ENCODE measurements around the gene VIPR2. TPM values are rescaled to one million over a fixed set of nuclear protein-coding genes. Genes with fewer than 3 reads are reported as not detected.
"Not testable (repeated sequence)": the region's sequence is repeated elsewhere in the genome, so short reads cannot be mapped to it uniquely, and the experiment has no call there.

VIPR2 gene
- polyA plus RNA-seq, 3 donors, result 2.5 to 2.6 (median 2.5) TPM

GRCh38 chr7:159105832-159106811 is 38.5 kb downstream of the VIPR2 start:
- DNase-seq (ENCODE audit: low read depth in 3 of 3, low spot score in 2 of 3), result no peak

GRCh38 chr7:159105066-159105780 is 39.4 kb downstream of the VIPR2 start:
- no peak for DNase-seq (ENCODE audit: low read depth in 3 of 3, low spot score in 2 of 3)

GRCh38 chr7:159104188-159104920 is 40.3 kb downstream of the VIPR2 start:
- no peak for DNase-seq (ENCODE audit: low read depth in 3 of 3, low spot score in 2 of 3)

DNA sequence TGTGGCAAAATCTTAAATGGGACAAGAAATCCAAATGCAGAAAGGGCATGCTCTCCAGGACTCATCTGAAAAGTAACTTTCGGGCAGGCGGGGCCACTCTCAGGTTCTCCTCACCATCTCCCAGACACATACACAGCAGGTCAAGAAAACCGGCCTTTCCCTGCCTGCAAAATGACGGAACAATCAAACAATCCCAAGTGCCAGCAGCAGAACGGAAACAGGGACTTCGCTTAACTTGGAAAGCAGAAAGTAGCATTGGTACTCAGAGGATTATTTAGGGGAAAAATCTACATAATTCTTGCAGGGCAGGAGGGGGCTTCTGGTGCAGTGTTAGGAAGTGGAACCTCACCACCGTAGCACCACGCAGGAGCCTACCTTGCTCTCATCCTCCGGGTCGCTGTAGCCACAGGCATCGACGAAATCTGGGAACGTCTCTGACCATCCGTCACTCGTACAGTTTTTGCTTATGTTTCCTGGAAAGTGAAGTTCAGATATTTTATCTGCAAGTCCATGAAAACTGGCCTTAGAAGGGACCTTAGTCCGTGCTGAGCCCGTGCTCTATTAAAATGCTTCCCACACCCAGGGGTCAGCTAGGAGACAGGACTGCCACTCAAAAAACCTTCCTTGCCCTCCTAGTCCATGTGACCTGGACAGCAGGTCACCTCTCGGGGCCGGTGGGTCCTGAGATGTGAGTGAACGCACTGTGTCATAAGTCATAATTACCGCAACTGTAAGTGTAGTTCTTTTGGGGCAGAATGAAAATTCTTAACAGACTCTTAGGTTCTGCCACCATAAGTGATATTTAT is 41.1 kb downstream of the VIPR2 start:
- no peak for DNase-seq (ENCODE audit: low read depth in 3 of 3, low spot score in 2 of 3)

DNA sequence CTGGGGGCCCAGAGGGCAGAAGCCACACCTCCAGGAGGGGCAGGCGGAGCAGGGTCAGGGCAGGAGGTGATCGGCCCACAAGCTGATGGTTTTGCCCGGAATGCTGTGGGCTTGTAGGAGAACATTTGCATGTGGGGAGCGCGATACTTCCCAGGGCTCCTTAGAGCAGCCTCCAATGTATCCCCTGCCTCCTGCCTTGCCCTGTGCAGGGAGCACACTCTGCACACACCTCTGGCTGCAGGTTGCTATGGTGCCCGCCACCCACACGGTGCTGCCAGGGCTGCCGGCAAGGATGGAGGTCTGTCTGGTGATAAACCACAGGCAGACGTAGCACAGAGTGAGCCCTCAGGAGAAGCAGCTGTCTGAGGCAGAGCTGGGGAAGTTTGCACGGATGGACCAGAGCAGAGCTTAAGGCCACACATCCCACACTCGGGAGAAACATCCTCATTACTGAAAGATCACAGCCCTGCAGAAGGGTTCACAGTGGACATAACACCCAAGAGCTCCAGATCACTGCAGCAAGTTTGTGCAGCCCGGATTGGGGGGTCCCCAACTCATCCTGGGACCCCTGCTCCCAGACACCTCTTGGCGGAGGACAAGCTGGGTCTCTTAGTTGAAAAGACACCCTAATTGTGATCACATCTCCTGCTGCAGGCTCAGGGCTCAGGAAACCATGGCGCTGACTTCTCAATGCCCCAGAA is 41.8 kb downstream of the VIPR2 start:
- no peak for DNase-seq (ENCODE audit: low read depth in 3 of 3, low spot score in 2 of 3)

GRCh38 chr7:159101661-159102091 is 43.0 kb downstream of the VIPR2 start:
- not testable (repeated sequence) for DNase-seq (ENCODE audit: low read depth in 3 of 3, low spot score in 2 of 3)

- DNase-seq (ENCODE audit: low read depth in 3 of 3, low spot score in 2 of 3), result not testable (repeated sequence)
Observed at GRCh38 chr7:159101083-159101395, 43.6 kb downstream of the VIPR2 start.

DNA sequence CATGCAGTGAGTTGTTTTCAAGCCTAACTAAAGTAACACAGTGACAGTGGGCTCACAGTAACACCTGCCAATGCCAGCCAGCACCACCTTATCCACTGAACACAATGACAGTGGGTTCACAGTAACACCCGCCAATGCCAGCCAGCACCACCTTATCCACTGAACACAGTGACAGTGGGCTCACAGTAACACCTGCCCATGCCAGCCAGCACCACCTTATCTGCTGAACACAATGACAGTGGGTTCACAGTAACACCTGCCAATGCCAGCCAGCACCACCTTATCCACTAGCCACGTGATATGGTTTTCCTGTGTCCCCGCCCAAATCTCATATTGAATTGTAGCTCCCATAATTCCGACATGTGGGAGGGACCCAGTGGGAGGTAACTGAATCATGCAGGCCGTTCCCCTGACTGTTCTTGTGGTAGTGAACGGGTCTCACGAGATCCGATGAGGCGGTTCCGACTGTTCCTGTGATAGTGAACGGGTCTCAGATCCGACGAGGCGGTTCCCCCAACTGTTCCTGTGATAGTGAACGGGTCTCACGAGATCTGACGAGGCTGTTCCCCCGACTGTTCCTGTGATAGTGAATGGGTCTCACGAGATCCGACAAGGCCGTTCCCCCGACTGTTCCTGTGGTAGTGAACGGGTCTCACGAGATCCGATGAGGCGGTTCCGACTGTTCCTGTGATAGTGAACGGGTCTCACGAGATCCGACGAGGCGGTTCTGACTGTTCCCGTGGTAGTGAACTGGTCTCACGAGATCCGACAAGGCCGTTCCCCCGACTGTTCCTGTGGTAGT is 44.2 kb downstream of the VIPR2 start:
- DNase-seq (ENCODE audit: low read depth in 3 of 3, low spot score in 2 of 3), result not testable (repeated sequence)

DNA sequence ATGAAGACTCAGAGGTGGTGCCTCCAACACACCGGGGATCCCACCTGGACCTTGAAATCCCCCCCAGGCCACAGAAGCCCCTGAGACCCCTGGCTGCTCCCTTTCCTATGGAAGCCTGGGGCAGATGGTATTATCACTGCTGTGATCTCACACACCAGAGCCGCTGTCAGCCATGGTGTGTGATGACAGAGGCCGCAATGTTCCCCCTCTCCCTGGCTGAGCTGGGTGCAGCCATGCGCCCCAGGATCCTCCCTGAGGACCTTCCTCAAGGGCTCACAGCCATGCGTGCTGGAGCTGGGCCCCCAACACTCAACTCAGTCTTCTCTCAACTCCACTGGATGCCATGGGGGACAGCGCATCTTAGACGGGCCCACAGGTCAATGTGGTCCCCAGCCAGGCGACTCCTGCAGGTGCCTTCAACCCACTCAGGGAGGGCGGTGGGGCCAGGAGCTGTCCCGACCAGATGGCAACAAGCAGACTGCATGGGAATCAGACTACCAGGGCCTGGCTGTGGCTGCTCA is 44.9 kb downstream of the VIPR2 start:
- DNase-seq (ENCODE audit: low read depth in 3 of 3, low spot score in 2 of 3), result no peak

DNA sequence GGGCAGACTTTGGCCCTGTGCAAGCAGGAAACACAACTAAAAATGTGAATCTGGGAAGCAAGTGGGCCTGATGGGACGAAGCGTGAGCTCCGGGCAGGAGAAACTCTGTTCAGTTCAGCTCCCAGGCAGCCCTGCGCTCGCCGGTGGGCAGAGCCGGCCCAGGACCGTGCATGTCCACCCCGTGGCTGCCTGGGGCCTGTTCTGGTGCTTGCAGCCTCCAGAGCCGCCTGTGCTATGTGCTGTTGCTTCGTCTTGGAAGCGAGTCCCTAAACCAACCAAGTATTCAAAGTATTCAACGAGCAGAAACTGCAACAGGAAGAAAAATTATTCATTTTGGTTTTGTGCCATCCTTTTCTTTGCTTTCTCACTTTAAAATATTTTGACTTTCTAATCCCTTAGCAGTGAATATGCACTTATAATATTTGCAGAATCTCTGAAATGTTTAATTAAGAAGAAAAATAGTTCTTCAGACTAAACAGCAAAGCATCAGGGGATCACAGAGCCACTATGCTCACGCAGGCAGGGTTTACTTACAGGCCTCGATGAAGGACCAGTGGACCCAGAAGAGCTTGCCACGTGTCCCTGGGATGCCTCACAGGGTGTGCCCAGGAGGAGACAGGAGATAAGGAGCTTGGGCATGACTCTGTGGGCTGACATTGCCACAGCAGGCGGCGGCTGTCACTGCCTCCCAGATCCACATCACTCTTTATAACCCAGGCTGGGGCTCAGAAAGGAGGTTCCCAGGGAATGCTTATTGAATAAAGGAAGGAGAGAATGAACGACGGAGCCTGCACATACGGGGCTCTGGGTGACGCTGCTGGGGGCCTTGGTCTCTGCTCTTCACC is 45.6 kb downstream of the VIPR2 start:
- no peak for DNase-seq (ENCODE audit: low read depth in 3 of 3, low spot score in 2 of 3)

- no peak for DNase-seq (ENCODE audit: low read depth in 3 of 3, low spot score in 2 of 3)
Observed at GRCh38 chr7:159098424-159098786, 46.3 kb downstream of the VIPR2 start.

DNA sequence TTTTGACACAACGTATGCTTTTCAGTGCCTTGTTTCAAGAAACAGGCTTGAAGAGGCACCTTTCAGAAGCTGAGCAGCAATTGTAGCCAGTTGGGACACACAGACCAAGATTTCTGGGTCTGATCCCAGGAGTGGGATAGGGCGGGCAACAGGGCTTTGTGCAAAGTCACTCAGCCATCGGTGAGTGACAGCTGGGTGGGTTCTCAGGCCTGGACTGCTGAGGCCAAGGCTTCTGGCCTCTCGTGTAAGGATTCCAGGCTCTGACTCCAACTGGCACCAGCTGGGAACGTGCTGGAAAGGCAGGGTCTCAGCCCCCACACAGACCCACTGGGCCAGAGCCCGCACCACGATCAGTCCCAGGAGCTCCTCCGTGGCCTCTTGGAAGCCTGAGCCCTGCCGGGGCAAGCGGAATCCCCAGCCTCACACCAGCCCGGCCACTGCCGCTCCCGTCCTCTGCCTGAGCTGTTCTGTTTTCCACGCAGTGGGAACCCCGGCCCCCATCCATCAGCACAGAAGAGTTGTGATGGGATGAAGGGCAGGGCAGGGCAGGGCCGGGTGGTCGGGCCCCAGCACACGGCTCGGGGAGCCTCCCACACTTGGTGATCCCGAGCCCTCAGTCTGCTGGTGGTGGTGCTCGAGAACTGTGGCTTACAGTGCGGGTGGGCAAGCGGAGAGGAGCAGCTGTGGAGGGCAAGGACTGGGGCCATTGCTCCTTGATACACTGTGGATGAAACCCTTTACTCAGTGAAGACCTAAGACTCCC is 46.8 kb downstream of the VIPR2 start:
- DNase-seq (ENCODE audit: low read depth in 3 of 3, low spot score in 2 of 3), result no peak

- no peak for DNase-seq (ENCODE audit: low read depth in 3 of 3, low spot score in 2 of 3)
Observed at GRCh38 chr7:159096736-159097581, 47.7 kb downstream of the VIPR2 start.

- DNase-seq (ENCODE audit: low read depth in 3 of 3, low spot score in 2 of 3), result no peak
Observed at GRCh38 chr7:159095979-159096411, 48.7 kb downstream of the VIPR2 start.

GRCh38 chr7:159094919-159095915 is 49.5 kb downstream of the VIPR2 start:
- DNase-seq (ENCODE audit: low read depth in 3 of 3, low spot score in 2 of 3), result no peak

Measured in right renal cortex interstitium (tissue), 3 donors.